Measurements from ENCODE around the gene KCNH2.
"Not testable (repeated sequence)": the region's sequence is repeated elsewhere in the genome, so short reads cannot be mapped to it uniquely, and the experiment has no call there.

Gene KCNH2

GRCh38 chr7:150931199-150931869 is 46.8 kb downstream of the KCNH2 start:
- peak; percentile 30 for DNase-seq

GRCh38 chr7:150928541-150928940 is 49.6 kb downstream of the KCNH2 start:
- no peak for DNase-seq

- no peak for DNase-seq
Measured at GRCh38 chr7:150927956-150928344, 50.2 kb downstream of the KCNH2 start.

- DNase-seq, result no peak
Measured at GRCh38 chr7:150927157-150927955, 50.8 kb downstream of the KCNH2 start.

GRCh38 chr7:150926066-150926465 is 52.1 kb downstream of the KCNH2 start:
- no peak for DNase-seq

GRCh38 chr7:150924369-150924781 is 53.7 kb downstream of the KCNH2 start:
- DNase-seq, result no peak

GRCh38 chr7:150923802-150924201 is 54.3 kb downstream of the KCNH2 start:
- no peak for DNase-seq

- no peak for DNase-seq
Measured at GRCh38 chr7:150923196-150923595, 54.9 kb downstream of the KCNH2 start.

GRCh38 chr7:150919160-150919559 is 59.0 kb downstream of the KCNH2 start:
- no peak for DNase-seq

- no peak for DNase-seq
Measured at GRCh38 chr7:150918378-150918777, 59.7 kb downstream of the KCNH2 start.

- no peak for DNase-seq
Measured at GRCh38 chr7:150917969-150918368, 60.2 kb downstream of the KCNH2 start.

GRCh38 chr7:150916670-150917069 is 61.5 kb downstream of the KCNH2 start:
- no peak for DNase-seq

- DNase-seq, result no peak
Measured at GRCh38 chr7:150914966-150915365, 63.2 kb downstream of the KCNH2 start.

GRCh38 chr7:150914196-150914595 is 63.9 kb downstream of the KCNH2 start:
- no peak for DNase-seq

GRCh38 chr7:150912427-150912826 is 65.7 kb downstream of the KCNH2 start:
- DNase-seq, result no peak

GRCh38 chr7:150911590-150912267 is 66.4 kb downstream of the KCNH2 start:
- no peak for DNase-seq

GRCh38 chr7:150910996-150911422 is 67.1 kb downstream of the KCNH2 start:
- no peak for DNase-seq

GRCh38 chr7:150910305-150910995 is 67.7 kb downstream of the KCNH2 start:
- DNase-seq, result not testable (repeated sequence)

GRCh38 chr7:150909200-150909995 is 68.7 kb downstream of the KCNH2 start:
- no peak for DNase-seq

- no peak for DNase-seq
Measured at GRCh38 chr7:150908173-150908572, 69.9 kb downstream of the KCNH2 start.

GRCh38 chr7:150904011-150904909 is 73.9 kb downstream of the KCNH2 start:
- DNase-seq, result no peak

Measured in NCI-H524 treated with DMSO at 0.1 percent for 48 hours (cell line).